Measurements from ENCODE around the gene SERTAD4. TPM values are rescaled to one million over a fixed set of nuclear protein-coding genes. Genes with fewer than 3 reads are reported as not detected.

The SERTAD4 gene
- total and polyA plus RNA-seq, 2 experiments from 2014 or later = 1.3 to 1.6 TPM

DNA sequence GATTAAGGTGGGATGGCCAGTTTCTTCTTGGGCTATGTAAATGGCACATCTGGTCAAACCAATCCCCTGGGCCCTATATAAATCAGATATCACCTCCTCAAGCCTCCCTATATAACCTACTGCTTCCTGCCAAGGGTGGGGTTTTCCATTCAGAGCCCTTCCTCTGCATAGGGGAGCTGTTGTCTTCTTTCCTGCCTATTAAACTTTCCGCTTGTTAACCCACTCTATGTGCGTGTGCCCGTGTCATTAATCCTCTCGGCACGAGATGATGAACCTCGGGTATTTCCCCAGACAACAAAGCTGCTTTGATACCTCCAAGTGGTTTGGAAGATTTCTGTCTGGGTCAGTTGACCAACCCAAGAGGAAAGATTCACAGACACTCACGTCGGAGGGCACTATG, 19.3 kb upstream of the SERTAD4 start:
- H3K4me1 ChIP-seq (ENCODE audit: insufficient read depth) = peaks cover 9% of the 10 kb centered on the region
- no peak for DNase-seq (ENCODE audit: low spot score)
- no peak overlapping the region for H3K4me3 Mint-ChIP-seq
- H3K9me3 Mint-ChIP-seq = peaks cover 9% of the 10 kb centered on the region; the same call in 2 of the 3 replicates
- no peaks in the 10 kb centered on the region for H4K20me1 ChIP-seq (replicated peaks; ENCODE audit: insufficient read depth)
- no peak for ATAC-seq
- no peak overlapping the region for H3K4me3 ChIP-seq
- H3K36me3 ChIP-seq (ENCODE audit: insufficient read depth) = no peaks in the 10 kb centered on the region
- H3K79me2 ChIP-seq (replicated peaks; ENCODE audit: insufficient read depth) = no peaks in the 10 kb centered on the region
- H3K27me3 Mint-ChIP-seq (ENCODE audit: insufficient read depth, low read depth, poor library complexity) = no peaks in the 10 kb centered on the region
- no peak overlapping the region for H3K27ac Mint-ChIP-seq
- peaks cover 12% of the 10 kb centered on the region for H3K4me1 Mint-ChIP-seq
- H2AFZ ChIP-seq = no peak overlapping the region
- 0 out of 2 replicates have a peak overlapping the region, but pooled peaks have one; percentile 28 for H3K4me2 ChIP-seq
- H3K36me3 Mint-ChIP-seq (ENCODE audit: low read depth) = no peaks in the 10 kb centered on the region
- H3K27ac ChIP-seq (ENCODE audit: low read depth) = no peak overlapping the region
- no peaks in the 10 kb centered on the region for H3K27me3 ChIP-seq (ENCODE audit: insufficient read depth)
- TF ChIP-seq, protein P1, sequence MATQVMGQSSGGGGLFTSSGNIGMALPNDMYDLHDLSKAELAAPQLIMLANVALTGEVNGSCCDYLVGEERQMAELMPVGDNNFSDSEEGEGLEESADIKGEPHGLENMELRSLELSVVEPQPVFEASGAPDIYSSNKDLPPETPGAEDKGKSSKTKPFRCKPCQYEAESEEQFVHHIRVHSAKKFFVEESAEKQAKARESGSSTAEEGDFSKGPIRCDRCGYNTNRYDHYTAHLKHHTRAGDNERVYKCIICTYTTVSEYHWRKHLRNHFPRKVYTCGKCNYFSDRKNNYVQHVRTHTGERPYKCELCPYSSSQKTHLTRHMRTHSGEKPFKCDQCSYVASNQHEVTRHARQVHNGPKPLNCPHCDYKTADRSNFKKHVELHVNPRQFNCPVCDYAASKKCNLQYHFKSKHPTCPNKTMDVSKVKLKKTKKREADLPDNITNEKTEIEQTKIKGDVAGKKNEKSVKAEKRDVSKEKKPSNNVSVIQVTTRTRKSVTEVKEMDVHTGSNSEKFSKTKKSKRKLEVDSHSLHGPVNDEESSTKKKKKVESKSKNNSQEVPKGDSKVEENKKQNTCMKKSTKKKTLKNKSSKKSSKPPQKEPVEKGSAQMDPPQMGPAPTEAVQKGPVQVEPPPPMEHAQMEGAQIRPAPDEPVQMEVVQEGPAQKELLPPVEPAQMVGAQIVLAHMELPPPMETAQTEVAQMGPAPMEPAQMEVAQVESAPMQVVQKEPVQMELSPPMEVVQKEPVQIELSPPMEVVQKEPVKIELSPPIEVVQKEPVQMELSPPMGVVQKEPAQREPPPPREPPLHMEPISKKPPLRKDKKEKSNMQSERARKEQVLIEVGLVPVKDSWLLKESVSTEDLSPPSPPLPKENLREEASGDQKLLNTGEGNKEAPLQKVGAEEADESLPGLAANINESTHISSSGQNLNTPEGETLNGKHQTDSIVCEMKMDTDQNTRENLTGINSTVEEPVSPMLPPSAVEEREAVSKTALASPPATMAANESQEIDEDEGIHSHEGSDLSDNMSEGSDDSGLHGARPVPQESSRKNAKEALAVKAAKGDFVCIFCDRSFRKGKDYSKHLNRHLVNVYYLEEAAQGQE (IDR thresholded peaks at IDR 0.05; ENCODE audit: unreplicated experiment) = no peak
- TF ChIP-seq JUNB (IDR thresholded peaks at IDR 0.05; ENCODE audit: unreplicated experiment) = no peak
- TF ChIP-seq STAT1 (IDR thresholded peaks at IDR 0.05; ENCODE audit: unreplicated experiment) = no peak
- no peak for TF ChIP-seq POLR2AphosphoS5 (IDR thresholded peaks at IDR 0.05; ENCODE audit: low read depth)
- TF ChIP-seq, protein P2, sequence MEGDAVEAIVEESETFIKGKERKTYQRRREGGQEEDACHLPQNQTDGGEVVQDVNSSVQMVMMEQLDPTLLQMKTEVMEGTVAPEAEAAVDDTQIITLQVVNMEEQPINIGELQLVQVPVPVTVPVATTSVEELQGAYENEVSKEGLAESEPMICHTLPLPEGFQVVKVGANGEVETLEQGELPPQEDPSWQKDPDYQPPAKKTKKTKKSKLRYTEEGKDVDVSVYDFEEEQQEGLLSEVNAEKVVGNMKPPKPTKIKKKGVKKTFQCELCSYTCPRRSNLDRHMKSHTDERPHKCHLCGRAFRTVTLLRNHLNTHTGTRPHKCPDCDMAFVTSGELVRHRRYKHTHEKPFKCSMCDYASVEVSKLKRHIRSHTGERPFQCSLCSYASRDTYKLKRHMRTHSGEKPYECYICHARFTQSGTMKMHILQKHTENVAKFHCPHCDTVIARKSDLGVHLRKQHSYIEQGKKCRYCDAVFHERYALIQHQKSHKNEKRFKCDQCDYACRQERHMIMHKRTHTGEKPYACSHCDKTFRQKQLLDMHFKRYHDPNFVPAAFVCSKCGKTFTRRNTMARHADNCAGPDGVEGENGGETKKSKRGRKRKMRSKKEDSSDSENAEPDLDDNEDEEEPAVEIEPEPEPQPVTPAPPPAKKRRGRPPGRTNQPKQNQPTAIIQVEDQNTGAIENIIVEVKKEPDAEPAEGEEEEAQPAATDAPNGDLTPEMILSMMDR (conservative IDR thresholded peaks at IDR 0.05; ENCODE audit: low read depth in 2 of 2) = no peak
- no peak for TF ChIP-seq ZNF331 (CRISPR knock-in tag; IDR thresholded peaks at IDR 0.05; ENCODE audit: low read depth)
- TF ChIP-seq, protein P3, sequence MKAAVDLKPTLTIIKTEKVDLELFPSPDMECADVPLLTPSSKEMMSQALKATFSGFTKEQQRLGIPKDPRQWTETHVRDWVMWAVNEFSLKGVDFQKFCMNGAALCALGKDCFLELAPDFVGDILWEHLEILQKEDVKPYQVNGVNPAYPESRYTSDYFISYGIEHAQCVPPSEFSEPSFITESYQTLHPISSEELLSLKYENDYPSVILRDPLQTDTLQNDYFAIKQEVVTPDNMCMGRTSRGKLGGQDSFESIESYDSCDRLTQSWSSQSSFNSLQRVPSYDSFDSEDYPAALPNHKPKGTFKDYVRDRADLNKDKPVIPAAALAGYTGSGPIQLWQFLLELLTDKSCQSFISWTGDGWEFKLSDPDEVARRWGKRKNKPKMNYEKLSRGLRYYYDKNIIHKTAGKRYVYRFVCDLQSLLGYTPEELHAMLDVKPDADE (IDR thresholded peaks at IDR 0.05) = no peak
- no peak for TF ChIP-seq ZNF114 (CRISPR knock-in tag; IDR thresholded peaks at IDR 0.05)
- no peak for TF ChIP-seq CREB1 (CRISPR knock-in tag; IDR thresholded peaks at IDR 0.05; ENCODE audit: low read depth)
- TF ChIP-seq, protein P4, sequence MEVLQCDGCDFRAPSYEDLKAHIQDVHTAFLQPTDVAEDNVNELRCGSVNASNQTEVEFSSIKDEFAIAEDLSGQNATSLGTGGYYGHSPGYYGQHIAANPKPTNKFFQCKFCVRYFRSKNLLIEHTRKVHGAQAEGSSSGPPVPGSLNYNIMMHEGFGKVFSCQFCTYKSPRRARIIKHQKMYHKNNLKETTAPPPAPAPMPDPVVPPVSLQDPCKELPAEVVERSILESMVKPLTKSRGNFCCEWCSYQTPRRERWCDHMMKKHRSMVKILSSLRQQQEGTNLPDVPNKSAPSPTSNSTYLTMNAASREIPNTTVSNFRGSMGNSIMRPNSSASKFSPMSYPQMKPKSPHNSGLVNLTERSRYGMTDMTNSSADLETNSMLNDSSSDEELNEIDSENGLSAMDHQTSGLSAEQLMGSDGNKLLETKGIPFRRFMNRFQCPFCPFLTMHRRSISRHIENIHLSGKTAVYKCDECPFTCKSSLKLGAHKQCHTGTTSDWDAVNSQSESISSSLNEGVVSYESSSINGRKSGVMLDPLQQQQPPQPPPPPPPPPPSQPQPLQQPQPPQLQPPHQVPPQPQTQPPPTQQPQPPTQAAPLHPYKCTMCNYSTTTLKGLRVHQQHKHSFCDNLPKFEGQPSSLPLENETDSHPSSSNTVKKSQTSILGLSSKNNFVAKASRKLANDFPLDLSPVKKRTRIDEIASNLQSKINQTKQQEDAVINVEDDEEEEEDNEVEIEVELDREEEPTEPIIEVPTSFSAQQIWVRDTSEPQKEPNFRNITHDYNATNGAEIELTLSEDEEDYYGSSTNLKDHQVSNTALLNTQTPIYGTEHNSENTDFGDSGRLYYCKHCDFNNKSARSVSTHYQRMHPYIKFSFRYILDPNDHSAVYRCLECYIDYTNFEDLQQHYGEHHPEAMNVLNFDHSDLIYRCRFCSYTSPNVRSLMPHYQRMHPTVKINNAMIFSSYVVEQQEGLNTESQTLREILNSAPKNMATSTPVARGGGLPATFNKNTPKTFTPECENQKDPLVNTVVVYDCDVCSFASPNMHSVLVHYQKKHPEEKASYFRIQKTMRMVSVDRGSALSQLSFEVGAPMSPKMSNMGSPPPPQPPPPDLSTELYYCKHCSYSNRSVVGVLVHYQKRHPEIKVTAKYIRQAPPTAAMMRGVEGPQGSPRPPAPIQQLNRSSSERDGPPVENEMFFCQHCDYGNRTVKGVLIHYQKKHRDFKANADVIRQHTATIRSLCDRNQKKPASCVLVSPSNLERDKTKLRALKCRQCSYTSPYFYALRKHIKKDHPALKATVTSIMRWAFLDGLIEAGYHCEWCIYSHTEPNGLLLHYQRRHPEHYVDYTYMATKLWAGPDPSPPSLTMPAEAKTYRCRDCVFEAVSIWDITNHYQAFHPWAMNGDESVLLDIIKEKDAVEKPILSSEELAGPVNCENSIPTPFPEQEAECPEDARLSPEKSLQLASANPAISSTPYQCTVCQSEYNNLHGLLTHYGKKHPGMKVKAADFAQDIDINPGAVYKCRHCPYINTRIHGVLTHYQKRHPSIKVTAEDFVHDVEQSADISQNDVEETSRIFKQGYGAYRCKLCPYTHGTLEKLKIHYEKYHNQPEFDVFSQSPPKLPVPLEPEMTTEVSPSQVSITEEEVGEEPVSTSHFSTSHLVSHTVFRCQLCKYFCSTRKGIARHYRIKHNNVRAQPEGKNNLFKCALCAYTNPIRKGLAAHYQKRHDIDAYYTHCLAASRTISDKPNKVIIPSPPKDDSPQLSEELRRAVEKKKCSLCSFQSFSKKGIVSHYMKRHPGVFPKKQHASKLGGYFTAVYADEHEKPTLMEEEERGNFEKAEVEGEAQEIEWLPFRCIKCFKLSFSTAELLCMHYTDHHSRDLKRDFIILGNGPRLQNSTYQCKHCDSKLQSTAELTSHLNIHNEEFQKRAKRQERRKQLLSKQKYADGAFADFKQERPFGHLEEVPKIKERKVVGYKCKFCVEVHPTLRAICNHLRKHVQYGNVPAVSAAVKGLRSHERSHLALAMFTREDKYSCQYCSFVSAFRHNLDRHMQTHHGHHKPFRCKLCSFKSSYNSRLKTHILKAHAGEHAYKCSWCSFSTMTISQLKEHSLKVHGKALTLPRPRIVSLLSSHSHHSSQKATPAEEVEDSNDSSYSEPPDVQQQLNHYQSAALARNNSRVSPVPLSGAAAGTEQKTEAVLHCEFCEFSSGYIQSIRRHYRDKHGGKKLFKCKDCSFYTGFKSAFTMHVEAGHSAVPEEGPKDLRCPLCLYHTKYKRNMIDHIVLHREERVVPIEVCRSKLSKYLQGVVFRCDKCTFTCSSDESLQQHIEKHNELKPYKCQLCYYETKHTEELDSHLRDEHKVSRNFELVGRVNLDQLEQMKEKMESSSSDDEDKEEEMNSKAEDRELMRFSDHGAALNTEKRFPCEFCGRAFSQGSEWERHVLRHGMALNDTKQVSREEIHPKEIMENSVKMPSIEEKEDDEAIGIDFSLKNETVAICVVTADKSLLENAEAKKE (CRISPR knock-in tag; IDR thresholded peaks at IDR 0.05) = no peak
- H3F3A ChIP-seq (replicated peaks; ENCODE audit: low read depth) = no peaks in the 10 kb centered on the region
- H3K9me2 ChIP-seq (ENCODE audit: insufficient read depth) = no peaks in the 10 kb centered on the region
